GM12801 (cell line): ENCODE measurements around the gene TUBG1.

Experiments
- CTCF ChIP-seq: IDR thresholded peaks from one replicate; pipeline ENCODE4 v1.5.1; 2011; ENCODE audit warnings: control low read depth; ENCODE audit not compliant: insufficient read length; ENCODE audit errors: extremely low read depth

TUBG1 gene

DNA sequence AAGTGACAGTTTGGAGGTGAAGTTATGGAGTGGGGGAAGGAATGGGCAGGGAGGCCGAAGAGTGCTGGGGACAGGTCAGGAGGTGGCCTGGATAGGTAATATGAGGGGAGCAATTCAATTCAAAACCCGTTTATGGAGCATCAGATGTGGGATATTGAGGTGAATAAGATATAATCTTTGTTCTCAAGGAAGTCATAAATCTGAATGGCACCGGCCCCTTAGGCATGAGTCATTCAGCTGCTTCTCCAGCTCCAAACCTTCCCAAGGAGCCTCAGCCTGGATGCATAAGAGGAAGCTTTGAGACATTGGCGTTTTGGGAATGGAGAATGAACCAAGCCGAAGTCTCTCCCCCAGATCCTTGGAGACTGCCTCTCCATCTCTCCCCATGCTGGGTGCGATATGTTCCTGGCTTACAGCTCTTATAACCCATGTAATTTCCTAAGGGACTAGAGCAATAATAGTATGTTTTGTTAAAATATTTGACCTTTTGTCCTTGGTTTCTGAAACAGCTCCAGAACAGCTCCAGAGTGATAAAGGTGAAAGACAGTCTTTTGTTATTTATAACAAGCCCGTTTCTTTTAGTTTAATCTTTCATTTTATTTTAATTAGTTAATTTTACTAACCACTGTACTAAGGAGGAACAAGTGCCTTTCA lies 51.3 kb downstream of the TUBG1 start:
- no peak for TF ChIP-seq CTCF
